NCI-H2081 (cell line): ENCODE data around the gene LSM14A.
A peak's percentile ranks its signal among the peaks of the same experiment; 100 is the strongest.

Source experiments
- DNase-seq, 2 experiments: peaks; one replicate each; lab custom pipeline; 2025; lab: John Stamatoyannopoulos, UW

LSM14A gene

DNA sequence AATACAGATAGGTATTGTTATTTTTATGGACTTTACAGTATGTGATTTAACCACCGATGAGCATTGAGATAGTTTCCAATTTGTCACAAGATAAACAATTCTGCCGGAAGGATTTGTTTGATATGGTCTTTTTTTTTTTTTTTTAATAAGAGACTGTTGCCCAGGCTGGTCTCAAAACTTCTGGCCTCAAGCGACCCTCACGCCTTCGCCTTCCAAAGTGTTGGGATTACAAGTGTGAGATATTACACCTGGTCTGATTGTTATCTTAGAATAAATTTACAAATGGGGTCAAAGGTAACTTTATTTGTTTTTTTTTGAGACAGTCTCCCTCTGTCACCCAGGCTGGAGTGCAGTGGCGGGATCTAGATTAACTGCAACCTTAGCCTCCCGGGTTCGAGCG is 83.2 kb downstream of the LSM14A start:
- no peak for DNase-seq

DNA sequence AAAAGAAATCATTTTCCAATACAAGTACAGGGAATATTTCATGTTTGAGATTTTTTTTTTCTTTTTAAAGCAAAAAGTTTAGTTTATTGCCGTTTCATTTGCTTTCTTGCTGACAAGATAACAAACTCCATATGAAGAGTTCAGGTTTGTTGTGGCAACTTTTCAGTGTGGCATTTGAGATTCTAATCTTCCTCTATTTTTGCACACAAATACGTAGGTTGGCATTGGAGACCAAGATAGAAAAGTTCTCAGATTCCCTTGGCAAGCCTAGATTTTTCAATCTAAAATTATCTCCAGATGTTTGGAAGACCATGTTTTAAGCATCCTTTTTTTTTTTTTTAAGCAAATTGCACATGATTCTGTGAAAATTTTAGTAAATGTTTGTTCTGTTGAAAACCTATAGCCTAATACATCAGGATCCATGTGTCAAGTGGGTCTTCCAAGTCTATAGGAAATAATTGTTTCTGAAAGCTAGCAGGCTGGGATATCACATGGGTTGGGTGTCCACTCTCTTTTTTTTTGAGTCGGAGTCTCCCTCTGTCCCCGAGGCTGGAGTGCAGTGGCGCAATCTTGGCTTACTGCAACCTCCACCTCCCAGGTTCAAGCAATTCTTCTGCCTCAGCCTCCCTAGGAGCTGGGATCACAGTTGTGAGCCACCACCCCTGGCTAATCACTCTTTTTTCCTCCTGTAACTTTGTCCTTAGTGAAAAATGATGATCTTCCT is 84.7 kb downstream of the LSM14A start:
- DNase-seq: no peak

DNA sequence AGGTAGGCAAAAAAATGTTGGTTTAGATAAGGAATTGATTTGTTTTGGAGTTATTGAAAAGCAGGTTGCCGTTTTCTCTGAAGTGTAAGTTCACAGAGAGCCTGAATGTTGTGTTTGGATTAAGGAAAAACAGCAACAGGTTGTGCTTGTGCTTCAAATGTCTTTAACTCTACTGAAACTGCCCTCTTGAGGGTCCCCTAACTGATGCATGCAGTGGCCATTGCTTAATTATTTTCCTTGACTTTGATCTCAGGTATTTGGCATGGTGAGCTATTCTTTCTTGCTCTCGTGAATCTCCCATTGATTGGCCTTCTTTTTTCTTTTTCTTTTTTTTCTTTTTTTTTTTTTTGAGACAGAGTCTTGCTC is 85.2 kb downstream of the LSM14A start:
- no peak for DNase-seq

DNA sequence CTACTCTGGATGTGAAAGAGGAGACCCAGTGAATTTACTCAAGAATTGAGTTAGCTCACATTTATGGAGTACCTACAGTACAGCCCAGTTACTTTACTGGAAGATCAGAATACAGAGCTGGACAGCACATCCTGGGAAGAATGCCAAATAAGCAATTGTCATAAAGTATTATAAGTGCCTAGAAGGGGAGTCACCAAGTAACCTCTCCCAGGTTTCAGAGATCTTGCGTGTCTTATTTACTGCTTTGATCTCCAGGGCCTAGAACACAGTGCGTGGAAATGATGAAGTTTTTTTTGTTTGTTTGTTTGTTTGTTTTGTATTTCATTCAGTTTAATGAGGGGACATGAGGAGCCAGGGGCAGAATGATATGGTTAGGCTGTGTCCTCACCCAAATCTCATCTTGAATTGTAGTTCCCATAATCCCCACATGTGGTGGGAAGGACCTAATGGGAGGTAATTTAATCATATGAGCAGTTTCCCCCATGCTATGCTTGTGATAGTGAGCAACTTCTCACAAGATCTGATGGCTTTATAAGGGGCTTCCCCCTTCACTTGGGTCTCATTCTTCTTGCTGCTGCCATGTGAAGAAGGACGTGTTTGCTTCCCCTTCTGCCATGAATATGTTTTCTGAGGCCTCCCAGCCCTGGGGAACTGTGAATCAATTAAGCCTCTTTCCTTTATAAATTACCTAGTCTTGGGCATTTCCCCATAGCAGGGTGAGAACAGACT is 87.2 kb downstream of the LSM14A start:
- no peak for DNase-seq

DNA sequence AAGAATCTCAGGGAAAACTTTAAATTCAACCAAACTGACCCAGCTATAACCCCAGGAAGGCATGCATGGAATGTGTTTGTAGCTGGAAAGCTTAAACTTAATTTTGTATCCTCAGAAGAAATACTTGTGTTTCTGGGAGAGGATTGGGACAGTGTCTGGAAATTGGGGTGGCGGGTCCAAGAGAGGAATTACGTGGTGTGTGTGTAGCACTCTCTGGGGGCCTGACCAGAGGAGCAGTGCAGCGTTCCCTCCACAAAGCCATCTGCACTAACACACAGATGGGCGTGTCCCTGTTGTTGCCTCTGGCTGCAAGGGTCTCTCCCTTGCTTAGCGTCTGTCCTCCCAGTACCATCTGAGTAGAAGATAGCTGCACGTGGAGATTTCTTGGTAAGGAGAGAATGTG is 88.5 kb downstream of the LSM14A start:
- no peak for DNase-seq

DNA sequence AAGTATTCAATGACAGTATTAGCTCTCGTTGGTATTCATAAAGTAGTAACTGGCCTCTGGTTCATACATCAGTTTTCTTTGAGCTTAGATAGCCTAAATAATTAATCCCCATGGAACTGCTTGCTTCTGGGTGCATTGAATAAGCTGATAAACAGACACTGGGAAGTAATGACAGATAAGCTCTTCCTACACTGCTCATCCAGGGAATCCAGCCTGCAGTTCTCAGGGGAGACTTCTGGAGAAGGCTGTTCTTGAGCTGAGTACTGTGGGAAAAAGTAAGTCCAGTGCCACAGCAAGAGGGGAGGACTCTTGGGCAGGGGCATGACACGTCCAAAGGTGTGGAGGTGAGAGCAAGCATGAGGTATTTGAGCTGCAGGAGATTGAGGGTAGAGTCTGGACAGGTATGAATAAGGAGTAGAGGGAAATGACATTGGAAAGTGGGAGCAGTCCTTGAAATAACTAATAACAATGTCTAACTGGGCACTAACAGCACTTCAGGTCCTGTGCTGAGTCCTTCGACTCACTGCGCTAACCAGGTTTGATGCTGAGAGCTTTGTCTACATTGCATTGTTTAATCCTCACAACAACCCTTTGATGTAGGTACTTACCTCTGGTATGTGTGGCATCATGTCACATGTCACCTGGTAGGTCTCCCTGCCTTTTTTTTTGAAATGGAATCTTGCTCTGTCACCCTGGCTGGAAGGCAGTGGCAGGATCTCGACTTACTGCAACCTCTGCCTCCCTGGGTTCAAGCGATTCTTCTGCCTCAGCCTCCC is 89.2 kb downstream of the LSM14A start:
- no peak for DNase-seq

DNA sequence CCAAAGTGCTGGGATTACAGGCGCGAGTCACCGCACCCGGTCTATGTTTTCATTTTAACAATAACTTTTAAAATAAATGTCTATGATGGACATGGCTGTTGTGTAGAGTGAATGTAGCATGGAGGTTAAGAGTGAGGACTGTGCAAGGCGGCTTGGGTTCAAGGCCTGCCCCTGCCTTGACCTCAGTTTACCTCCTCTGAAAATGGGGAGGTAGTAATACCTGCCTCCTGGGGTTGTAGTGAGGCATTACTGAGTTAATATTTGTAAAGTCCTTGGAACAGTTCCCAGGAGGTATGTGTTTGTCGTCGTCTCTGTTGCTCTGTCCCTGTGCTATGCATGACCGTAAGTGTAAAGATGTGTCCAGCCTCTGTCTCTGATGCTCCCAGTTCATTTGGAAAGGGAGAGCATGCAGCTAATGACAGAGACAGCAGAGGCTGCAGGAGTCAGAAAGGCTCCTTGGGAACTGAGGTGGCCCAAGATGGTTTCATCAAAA is 91.5 kb downstream of the LSM14A start:
- no peak for DNase-seq

DNA sequence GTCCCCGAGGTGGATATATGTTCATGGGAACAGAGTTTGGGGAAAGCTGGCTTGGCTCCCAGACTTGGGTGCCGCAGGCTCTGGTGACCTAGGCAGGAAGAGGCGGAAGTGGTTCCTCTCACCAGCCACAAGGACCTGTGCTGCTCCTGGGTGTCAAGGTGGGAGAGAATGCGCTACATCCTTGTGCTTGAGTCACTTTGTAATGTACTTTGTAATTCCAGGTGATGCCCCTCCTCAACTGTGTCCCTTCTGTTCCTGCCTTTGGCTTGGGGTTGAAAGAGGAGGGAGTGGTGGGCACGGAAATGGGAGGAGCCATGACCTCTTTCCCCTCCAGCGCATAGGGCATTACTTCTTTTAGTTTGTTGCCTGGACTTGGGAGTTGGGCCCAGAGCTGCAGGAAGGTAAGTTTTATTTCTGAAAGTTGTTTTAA is 92.9 kb downstream of the LSM14A start:
- no peak for DNase-seq

DNA sequence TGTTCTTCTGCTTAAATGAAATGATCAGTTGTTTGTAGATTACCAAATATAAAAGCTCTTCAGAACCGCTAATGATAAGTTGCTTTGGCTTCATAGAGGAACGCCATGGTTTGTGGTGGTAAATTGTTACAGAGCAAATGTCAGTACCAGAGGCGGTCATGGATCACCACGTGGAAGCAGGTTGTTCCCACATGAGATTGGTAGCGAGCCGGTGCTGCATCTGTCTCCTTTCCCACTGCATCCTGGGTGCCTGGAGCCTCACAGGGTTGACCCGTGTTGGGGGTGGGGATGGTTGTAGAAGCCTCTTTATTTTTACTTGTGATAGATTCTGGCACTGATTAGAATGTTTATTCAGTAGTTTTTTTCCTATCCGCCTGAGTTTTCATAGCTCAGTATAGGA is 96.8 kb downstream of the LSM14A start:
- no peak for DNase-seq

DNA sequence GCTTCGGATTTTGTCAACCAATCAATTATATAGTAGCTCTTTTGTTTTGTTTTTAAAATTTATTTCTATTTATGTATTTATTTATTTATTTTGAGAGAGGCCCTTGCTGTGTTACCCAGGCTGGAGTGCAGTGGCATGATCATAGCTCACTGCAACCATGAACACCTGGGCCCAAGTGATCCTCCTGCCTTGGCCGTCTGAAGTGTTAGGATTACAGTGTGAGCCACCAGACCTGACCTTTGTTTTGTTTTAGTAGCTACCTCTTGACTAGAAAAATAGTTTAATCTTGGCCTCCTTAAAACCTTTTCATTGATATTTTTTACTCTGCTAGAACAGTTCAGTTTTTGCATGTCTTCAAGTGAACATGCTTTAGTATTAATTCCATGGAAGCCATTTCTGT is 97.2 kb downstream of the LSM14A start:
- no peak for DNase-seq

DNA sequence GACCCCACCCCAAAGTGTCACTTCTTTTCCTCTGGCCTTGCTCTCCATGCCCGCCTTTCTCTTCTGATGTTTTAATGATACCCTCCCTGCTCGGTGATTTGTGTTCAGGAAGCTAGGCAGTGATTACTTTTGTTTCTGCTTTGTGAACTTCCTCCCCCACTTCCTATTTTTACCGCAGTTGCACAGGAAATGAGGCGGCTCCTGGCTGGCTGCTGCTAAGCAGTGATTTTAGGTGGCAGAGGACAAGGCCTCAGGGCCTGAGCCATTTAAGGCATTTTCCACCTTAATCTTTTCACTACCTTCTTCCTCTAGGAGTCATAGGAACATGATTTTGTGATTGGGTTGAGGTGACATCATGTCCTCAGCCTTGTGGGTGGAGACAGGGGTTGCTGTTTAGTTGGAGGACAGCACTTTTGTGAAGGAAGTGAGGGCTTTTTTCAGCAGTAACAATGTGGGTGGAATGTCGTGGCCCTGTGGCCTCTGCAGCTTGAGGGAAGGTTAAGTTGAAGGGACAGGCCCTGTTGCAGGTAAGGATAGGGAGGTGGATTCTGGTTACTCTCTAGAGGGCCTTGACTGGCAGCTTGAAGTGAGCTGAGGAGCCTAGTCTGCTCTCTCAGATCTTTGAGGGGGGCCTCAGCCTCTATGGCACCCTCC is 97.8 kb downstream of the LSM14A start:
- peak in 1 of 2 experiments; percentile 50 for DNase-seq

DNA sequence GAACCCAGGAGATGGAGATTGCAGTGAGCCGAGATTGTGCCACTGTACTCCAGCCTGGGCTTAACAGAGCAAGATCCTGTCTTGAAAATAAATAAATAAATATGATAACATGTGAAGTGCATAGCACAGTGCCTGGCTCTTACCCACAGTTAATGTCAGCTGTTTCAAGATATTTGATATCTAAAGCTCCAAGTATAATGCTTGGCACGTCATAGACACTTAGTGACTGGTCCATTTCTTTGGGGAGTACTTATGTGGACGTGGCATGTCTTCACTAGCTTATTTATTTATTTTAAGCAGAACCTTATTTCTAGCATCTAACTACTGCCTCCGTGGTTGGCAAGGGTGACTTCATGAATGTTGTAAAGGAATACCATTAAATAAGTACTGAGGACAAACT is 100.8 kb downstream of the LSM14A start:
- DNase-seq: no peak

DNA sequence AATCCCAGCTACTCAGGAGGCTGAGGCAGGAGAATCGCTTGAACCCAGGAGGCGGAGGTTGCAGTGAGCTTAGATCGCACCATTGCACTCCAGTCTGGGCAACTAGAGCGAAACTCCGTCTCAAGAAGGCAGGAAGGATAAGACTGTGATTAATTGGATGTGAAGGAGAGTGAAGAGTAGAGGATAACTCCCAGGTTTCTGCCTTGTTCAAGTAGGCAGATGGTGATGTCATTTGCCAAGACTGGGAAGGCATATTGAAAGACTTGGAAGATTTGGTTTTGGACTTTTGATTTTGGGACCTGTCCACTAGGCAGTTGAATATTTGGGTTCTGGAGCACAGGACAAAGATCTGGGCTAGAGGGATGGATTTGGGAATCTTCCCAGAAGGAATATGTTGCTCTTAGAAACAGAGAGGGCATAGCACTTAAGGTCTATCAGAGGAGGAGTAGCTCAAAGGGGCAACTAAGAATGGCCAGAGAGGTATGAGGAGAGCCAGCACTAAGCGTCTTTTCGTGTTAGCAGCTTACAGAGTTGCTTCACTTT is 102.1 kb downstream of the LSM14A start:
- DNase-seq: no peak

DNA sequence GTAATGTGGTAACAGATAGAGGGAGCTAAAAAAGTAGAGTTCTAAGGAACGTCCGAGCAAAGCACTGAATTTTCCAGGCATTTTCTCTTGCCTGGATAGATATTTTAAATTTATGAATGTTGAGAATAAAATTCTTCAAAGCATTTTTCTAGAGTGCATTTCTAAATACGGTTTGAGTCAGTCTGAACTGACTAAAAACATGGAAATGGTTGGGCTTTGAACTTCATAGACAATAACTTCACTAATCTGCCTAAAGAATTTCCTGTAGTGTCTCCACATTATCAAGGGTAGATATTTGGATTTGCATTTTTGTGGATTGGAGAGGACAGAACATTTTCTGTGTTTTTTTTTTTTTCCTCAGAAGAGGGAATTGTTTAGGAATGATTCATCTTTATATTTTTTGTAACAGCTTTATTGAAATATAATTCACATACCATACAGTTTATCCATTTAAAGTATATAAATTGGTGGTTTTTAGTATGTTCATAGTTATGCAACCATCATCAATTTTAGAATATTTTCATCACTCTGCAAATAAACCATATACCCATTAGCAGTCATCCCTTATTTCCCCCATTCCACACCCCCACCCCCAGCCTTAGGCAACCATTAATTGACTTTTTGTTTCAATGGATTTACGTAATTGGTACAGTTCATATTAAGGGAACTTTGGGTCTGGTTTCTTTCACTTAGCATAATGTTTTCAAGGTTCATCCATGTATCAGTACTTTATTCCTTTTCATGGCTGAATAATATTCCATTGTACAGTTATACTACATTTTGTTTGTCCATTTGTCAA is 102.7 kb downstream of the LSM14A start:
- DNase-seq: no peak

DNA sequence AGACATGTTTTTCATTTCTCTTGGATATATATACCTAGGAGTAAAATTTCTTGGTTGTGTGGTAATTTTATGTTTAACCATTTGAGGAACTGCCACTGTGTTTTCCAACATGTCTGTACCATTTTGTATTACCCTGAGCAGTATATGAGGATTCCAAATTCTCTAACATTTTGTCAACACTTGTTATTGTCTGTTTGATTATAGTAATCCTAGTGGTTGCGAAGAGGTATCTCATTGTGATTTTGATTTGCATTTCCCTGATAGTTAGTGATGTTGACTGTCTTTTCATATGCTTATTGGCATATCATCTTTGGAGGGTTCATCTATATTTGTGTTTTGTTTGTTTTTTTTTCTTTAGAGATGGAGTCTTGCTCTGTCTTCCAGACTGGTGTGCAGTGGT is 103.4 kb downstream of the LSM14A start:
- no peak for DNase-seq

DNA sequence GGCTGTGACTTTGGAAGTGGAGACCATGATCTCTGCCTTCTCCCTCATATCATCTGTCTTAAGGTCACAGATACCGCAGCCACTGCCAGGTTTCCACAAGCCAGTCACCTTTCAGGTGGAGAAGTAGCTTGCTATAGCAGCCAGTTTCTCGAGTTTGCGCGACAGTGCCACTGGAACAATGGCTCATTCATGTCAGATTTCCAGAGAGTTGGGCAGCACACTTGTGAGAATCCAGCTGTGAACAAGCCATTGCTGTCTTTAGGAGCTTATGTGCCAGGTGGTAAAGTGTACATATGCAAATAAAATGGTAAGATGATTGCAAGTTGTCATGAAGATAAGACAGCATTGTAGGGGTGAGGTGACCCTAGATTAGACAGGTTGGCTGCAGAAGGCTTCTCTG is 104.3 kb downstream of the LSM14A start:
- no peak for DNase-seq

DNA sequence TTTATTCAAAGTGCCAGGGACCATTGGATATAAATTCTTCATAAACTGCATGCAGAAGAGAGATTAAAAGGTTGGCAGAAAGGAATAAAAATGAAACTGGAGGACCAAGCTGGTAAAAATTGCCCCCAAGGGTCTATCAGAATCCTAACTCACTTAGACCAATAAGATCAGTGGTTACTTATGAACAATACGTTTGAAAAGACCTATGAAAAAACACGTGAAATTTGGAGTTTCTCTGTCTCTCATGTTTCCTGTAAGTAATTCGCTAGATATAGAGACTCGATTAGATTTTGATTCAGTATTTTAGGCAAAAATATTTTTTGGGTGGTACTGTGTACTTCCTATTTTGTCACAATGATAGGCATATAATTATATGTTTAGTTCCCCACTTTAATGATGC is 104.9 kb downstream of the LSM14A start:
- DNase-seq: no peak

DNA sequence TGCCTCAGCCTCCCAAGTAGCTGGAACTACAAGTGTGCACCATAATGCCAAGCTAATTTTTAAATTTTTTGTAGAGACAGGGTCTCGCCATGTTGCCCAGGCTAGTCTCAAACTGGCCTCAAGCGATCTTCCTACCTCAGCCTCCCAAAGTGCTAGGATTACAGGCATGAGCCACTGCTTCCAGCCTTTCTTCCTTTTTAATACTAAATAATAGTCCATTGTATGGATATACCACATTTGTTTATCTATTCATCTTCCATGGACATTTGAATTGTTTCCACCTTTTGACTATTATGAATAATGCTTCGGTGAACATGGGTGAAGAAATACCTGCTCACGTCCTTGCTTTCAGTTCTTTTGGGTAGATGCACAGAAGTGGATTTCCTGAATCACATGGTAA is 106.5 kb downstream of the LSM14A start:
- no peak for DNase-seq
